Vagina (tissue), 2 donors: ENCODE measurements around the gene EIF3D.

Experiments used
- POLR2A ChIP-seq, 2 donors: fragments of 450-650 bp; IDR thresholded peaks; one replicate each; pipeline ENCODE4 v1.6.1; 2017; ENCODE audit warnings: antibody characterized with exemption in 2 of 2, mild to moderate bottlenecking in 2 of 2, moderate library complexity in 2 of 2
- POLR2AphosphoS5 ChIP-seq, 2 donors: sonication (generic); formaldehyde crosslinking; IDR thresholded peaks; one replicate each; pipeline ENCODE4 v1.9.0; 2017; ENCODE audit warnings: antibody characterized with exemption in 2 of 2, mild to moderate bottlenecking in 2 of 2, low read depth in 1 of 2; ENCODE audit not compliant: insufficient read depth in 1 of 2
- TF ChIP-seq, protein P1 (sequence below), 3 experiments: fragments of 450-650 bp in 2 of 3; fragments of 200-600 bp in 1 of 3; sonication (generic) in 1 of 3; IDR thresholded peaks; one replicate each; pipeline ENCODE4 v1.5.1; 2017 to 2019; ENCODE audit warnings: antibody characterized with exemption in 3 of 3, mild to moderate bottlenecking in 2 of 3, moderate library complexity in 2 of 3

DNA sequence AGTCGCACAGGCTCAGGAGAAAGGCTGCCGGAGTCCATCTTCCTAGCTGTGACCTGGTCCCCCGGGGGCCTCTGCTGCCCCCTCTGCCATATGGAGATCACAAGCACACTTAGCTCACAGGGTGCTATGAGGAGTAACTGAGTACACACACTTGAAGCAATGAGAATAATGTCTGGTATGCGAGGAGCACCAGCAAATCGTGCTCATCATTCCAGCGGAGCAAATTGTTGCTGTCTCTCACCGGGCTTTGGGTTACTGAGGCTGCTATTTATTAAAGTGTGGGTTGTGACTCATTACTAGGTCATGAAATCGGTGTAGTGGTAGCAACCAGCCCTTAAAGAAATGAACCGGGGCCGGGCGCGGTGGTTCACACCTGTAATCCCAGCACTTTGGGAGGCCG, 48.1 kb upstream of the EIF3D start:
- TF ChIP-seq, protein P1, sequence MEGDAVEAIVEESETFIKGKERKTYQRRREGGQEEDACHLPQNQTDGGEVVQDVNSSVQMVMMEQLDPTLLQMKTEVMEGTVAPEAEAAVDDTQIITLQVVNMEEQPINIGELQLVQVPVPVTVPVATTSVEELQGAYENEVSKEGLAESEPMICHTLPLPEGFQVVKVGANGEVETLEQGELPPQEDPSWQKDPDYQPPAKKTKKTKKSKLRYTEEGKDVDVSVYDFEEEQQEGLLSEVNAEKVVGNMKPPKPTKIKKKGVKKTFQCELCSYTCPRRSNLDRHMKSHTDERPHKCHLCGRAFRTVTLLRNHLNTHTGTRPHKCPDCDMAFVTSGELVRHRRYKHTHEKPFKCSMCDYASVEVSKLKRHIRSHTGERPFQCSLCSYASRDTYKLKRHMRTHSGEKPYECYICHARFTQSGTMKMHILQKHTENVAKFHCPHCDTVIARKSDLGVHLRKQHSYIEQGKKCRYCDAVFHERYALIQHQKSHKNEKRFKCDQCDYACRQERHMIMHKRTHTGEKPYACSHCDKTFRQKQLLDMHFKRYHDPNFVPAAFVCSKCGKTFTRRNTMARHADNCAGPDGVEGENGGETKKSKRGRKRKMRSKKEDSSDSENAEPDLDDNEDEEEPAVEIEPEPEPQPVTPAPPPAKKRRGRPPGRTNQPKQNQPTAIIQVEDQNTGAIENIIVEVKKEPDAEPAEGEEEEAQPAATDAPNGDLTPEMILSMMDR (IDR thresholded peaks at IDR 0.05) = no peak
- TF ChIP-seq POLR2A (IDR thresholded peaks at IDR 0.05) = no peak
- no peak for TF ChIP-seq POLR2AphosphoS5 (IDR thresholded peaks at IDR 0.05; ENCODE audit: insufficient read depth in 1 of 2, low read depth in 1 of 2)
